Panc1 (cell line): ENCODE measurements around the gene ZNF776. TPM values are rescaled to one million over a fixed set of nuclear protein-coding genes. Genes with fewer than 3 reads are reported as not detected.

Experiments
- ATAC-seq: fragments of 200-7000 bp; cut with Tn5 transposase; 2 replicates; pipeline ENCODE4 v1.9.1; 2020; ENCODE audit warnings: mild to moderate bottlenecking, moderate library complexity
- BruUV-seq: library from RNA; stranded (reverse); fragments of 400-500 nt; replicated peaks from 2 replicates; lab custom pipeline; 2021; lab: Mats Ljungman, UMichigan
- CTCF ChIA-PET: fragments of 300-600 bp; sonication (Branson Sonifier 250); formaldehyde crosslinking; loops from one replicate; lab custom pipeline; 2022; ENCODE audit warnings: antibody characterized with exemption; lab: Charles Lee
- POLR2A ChIA-PET: fragments of 300-600 bp; sonication (Branson Sonifier 250); formaldehyde crosslinking; loops from one replicate; lab custom pipeline; 2022; ENCODE audit warnings: antibody characterized with exemption; lab: Charles Lee
- DNase-seq: peaks from one replicate; pipeline ENCODE4 v3.0.0-alpha.2; 2010; ENCODE audit warnings: low read depth, low spot score
- H3K27ac ChIP-seq: 2 replicates; pipeline ENCODE4 v1.5.1; 2011; ENCODE audit warnings: mild to moderate bottlenecking, low read length, inconsistent platforms
- H3K27me3 ChIP-seq: fragments of 200-500 bp; sonication (Bioruptor generic); 2 replicates; pipeline ENCODE4 v1.6.0; 2014; ENCODE audit warnings: low read length, inconsistent platforms; ENCODE audit not compliant: control insufficient read depth, insufficient read depth
- H3K36me3 ChIP-seq: fragments of 200-500 bp; sonication (Bioruptor generic); 2 replicates; pipeline ENCODE4 v1.5.1; 2014; ENCODE audit warnings: inconsistent platforms, mild to moderate bottlenecking, low read length, moderate library complexity; ENCODE audit not compliant: control insufficient read depth, insufficient read depth
- H3K4me1 ChIP-seq: 2 replicates; pipeline ENCODE4 v1.5.1; 2011; ENCODE audit warnings: inconsistent platforms, mild to moderate bottlenecking, low read length, moderate library complexity; ENCODE audit not compliant: control insufficient read depth, insufficient read depth
- H3K4me3 ChIP-seq, 2 experiments: 2 replicates each; pipeline ENCODE4 v1.5.1; 2011 to 2012; ENCODE audit warnings: low read depth in 2 of 2, low read length in 2 of 2, mild to moderate bottlenecking in 2 of 2, inconsistent platforms in 1 of 2, moderate library complexity in 1 of 2
- H3K9me3 ChIP-seq: fragments of 200-500 bp; sonication (Bioruptor generic); 2 replicates; pipeline ENCODE4 v1.5.1; 2014; ENCODE audit warnings: low read depth, mild to moderate bottlenecking, inconsistent platforms, low read length, moderate library complexity; ENCODE audit not compliant: control insufficient read depth, insufficient read depth
- CTCF ChIP-seq: fragments of 450-650 bp; IDR thresholded peaks from 2 replicates; pipeline ENCODE4 v1.5.1; 2017; ENCODE audit warnings: mild to moderate bottlenecking
- POLR2AphosphoS5 ChIP-seq: IDR thresholded peaks from 2 replicates; pipeline ENCODE4 v1.6.1; 2012; ENCODE audit warnings: mild to moderate bottlenecking, low read depth, low read length, moderate library complexity
- SIN3A ChIP-seq: IDR thresholded peaks from 2 replicates; pipeline ENCODE4 v1.6.1; 2012; ENCODE audit warnings: low read depth, mild to moderate bottlenecking, low read length, moderate library complexity, borderline replicate concordance; ENCODE audit not compliant: insufficient read depth
- TCF7L2 ChIP-seq: IDR thresholded peaks from 2 replicates; pipeline ENCODE4 v1.6.1; 2011; ENCODE audit warnings: mild to moderate bottlenecking, low read depth, low read length, inconsistent platforms
- in situ Hi-C: cut with HindIII; loops from 2 replicates; pipeline ENCODE4 v1.10.0; 2016; ENCODE audit warnings: low sequenced_read_pairs, low pct_unique_long_range_greater_than_20kb
- intact Hi-C: fragments of 100-400 bp; cut with micrococcal nuclease; formaldehyde crosslinking; loops from one replicate; pipeline ENCODE4 v1.10.0; 2022; ENCODE audit not compliant: unreplicated experiment
- total RNA-seq: library from RNA; stranded (reverse); gene quantifications from one replicate; pipeline ENCODE4 v1.2.1, GENCODE V29; 2021; ENCODE audit not compliant: unreplicated experiment
- TF ChIP-seq, protein P1 (sequence below), 2 experiments: IDR thresholded peaks; 2 replicates each; pipeline ENCODE4 v1.6.1; 2011 to 2012; ENCODE audit warnings: low read depth in 2 of 2, control low read depth in 1 of 2, low read length in 1 of 2, mild to moderate bottlenecking in 1 of 2, moderate library complexity in 1 of 2; ENCODE audit not compliant: insufficient read depth in 1 of 2

The ZNF776 gene
- total RNA-seq, 1 experiment from 2014 or later, result 19.5 TPM

DNA sequence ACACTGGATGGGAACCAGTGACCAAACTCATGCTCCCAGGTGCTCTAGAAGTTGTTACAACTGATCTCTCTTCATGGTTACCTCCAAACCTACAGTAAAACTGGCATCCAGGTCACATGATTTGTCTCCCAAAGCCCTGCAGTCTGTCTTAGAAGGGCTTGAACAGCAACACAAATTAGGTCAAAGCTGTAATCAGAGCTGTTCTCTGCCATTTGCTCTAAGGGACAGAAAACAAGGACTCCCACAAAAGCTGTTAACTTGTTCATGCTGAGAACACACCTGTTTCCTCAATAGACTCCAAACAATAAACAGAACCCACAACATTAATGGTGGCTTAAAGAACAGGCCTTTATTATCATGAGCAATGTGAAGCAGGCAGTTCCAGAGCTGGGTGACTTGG is 27.2 kb upstream of the ZNF776 start:
- CTCF ChIA-PET, result no interaction called here
- intact Hi-C loops, result no loop called here
- no peak overlapping the region for H3K27ac ChIP-seq
- H3K36me3 ChIP-seq, result no peaks in the 10 kb centered on the region
- TF ChIP-seq POLR2AphosphoS5, result no peak
- no peak for TF ChIP-seq SIN3A
- TF ChIP-seq TCF7L2, result no peak
- TF ChIP-seq, protein P1, sequence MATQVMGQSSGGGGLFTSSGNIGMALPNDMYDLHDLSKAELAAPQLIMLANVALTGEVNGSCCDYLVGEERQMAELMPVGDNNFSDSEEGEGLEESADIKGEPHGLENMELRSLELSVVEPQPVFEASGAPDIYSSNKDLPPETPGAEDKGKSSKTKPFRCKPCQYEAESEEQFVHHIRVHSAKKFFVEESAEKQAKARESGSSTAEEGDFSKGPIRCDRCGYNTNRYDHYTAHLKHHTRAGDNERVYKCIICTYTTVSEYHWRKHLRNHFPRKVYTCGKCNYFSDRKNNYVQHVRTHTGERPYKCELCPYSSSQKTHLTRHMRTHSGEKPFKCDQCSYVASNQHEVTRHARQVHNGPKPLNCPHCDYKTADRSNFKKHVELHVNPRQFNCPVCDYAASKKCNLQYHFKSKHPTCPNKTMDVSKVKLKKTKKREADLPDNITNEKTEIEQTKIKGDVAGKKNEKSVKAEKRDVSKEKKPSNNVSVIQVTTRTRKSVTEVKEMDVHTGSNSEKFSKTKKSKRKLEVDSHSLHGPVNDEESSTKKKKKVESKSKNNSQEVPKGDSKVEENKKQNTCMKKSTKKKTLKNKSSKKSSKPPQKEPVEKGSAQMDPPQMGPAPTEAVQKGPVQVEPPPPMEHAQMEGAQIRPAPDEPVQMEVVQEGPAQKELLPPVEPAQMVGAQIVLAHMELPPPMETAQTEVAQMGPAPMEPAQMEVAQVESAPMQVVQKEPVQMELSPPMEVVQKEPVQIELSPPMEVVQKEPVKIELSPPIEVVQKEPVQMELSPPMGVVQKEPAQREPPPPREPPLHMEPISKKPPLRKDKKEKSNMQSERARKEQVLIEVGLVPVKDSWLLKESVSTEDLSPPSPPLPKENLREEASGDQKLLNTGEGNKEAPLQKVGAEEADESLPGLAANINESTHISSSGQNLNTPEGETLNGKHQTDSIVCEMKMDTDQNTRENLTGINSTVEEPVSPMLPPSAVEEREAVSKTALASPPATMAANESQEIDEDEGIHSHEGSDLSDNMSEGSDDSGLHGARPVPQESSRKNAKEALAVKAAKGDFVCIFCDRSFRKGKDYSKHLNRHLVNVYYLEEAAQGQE (IDR thresholded peaks at IDR 0.05; ENCODE audit: insufficient read depth in 1 of 2, low read depth in 2 of 2, low read length in 1 of 2), result no peak
- TF ChIP-seq CTCF, result no peak
- H3K9me3 ChIP-seq, result peaks cover 66% of the 10 kb centered on the region; the same call in 1 of the 2 replicates
- no TSS peak for BruUV-seq
- H3K4me3 ChIP-seq, result no peak overlapping the region
- in situ Hi-C loops, result no loop called here
- no peak for ATAC-seq
- POLR2A ChIA-PET, result no interaction called here
- no peak for DNase-seq
- no peaks in the 10 kb centered on the region for H3K27me3 ChIP-seq
- no peaks in the 10 kb centered on the region for H3K4me1 ChIP-seq

GRCh38 chr19:57719901-57720519 is 26.6 kb upstream of the ZNF776 start:
- Histone ChIP-seq H3K27ac (no peak overlapping the region), H3K36me3 (no peaks in the 10 kb centered on the region), H3K9me3 (peaks cover 60% of the 10 kb centered on the region; the same call in 1 of the 2 replicates), H3K4me1 (no peaks in the 10 kb centered on the region), H3K27me3 (no peaks in the 10 kb centered on the region), H3K4me3 (no peak overlapping the region)
- CTCF ChIA-PET, result no interaction called here
- no TSS peak for BruUV-seq
- intact Hi-C loops (no loop called here), in situ Hi-C loops (no loop called here)
- TF ChIP-seq CTCF (no peak), TCF7L2 (no peak), POLR2AphosphoS5 (no peak), SIN3A (no peak)
- TF ChIP-seq, protein P1 (IDR thresholded peaks at IDR 0.05; ENCODE audit: insufficient read depth in 1 of 2, low read depth in 2 of 2, low read length in 1 of 2), result no peak
- no peak for ATAC-seq
- POLR2A ChIA-PET, result no interaction called here
- no peak for DNase-seq
